CD4-positive, alpha-beta T cell (primary cell): Measurements from ENCODE around the gene C1orf115. TPM values are rescaled to one million over a fixed set of nuclear protein-coding genes. Genes with fewer than 3 reads are reported as not detected.

Experiments
- ATAC-seq: fragments of 200-7000 bp; cut with Tn5 transposase; one replicate; pipeline ENCODE4 v1.10.0; 2022; ENCODE audit warnings: mild to moderate bottlenecking; ENCODE audit not compliant: poor library complexity
- CTCF ChIA-PET: fragments of 350-600 bp; sonication (Branson Sonifier 250); formaldehyde crosslinking; loops from one replicate; lab custom pipeline; 2021; ENCODE audit warnings: antibody characterized with exemption, inconsistent platforms; lab: Charles Lee
- POLR2A ChIA-PET: fragments of 350-600 bp; sonication (Branson Sonifier 250); formaldehyde crosslinking; loops from one replicate; lab custom pipeline; 2021; ENCODE audit warnings: antibody characterized with exemption, inconsistent platforms; lab: Charles Lee
- DNase-seq, 14 experiments: peaks; one replicate each; pipeline ENCODE4 v3.0.0-alpha.2; 2013 to 2020; ENCODE audit warnings: mixed read lengths in 2 of 14
- H3K27ac ChIP-seq, 2 donors: one replicate each; pipeline versions ENCODE4 v1.5.1 to v1.7.0; 2013; ENCODE audit warnings: low read length in 2 of 2, low read depth in 1 of 2, mild to moderate bottlenecking in 1 of 2
- H3K27me3 ChIP-seq, 2 experiments: 1 replicate in 1 of 2; 2 replicates in 1 of 2; pipeline versions ENCODE4 v1.6.1 to v1.7.0; 2013; ENCODE audit warnings: low read length in 2 of 2, control low read depth in 1 of 2, mild to moderate bottlenecking in 1 of 2, moderate library complexity in 1 of 2; ENCODE audit not compliant: insufficient read depth in 2 of 2, control insufficient read depth in 1 of 2
- H3K36me3 ChIP-seq: one replicate; pipeline ENCODE4 v1.6.1; 2013; ENCODE audit warnings: low read length, control low read depth; ENCODE audit not compliant: insufficient read depth
- H3K4me1 ChIP-seq: one replicate; pipeline ENCODE4 v1.6.1; 2013; ENCODE audit warnings: low read length, control low read depth; ENCODE audit not compliant: insufficient read depth
- H3K4me3 ChIP-seq: one replicate; pipeline ENCODE4 v1.5.1; 2013; ENCODE audit warnings: mild to moderate bottlenecking, low read length, moderate library complexity
- H3K9me3 ChIP-seq, 2 experiments: 1 replicate in 1 of 2; 2 replicates in 1 of 2; pipeline versions ENCODE4 v1.6.1 to v1.7.0; 2013; ENCODE audit warnings: low read length in 2 of 2, mild to moderate bottlenecking in 2 of 2, control low read depth in 1 of 2, moderate library complexity in 1 of 2; ENCODE audit not compliant: control insufficient read depth in 1 of 2, insufficient read depth in 1 of 2
- H3K27ac Mint-ChIP-seq: one replicate; pipeline ENCODE4 v1.8.0; 2020; ENCODE audit warnings: mixed read lengths
- H3K27me3 Mint-ChIP-seq: one replicate; pipeline ENCODE4 v1.8.0; 2021; ENCODE audit warnings: mixed read lengths
- H3K36me3 Mint-ChIP-seq: one replicate; pipeline ENCODE4 v1.8.0; 2021; ENCODE audit warnings: low read depth, mixed read lengths
- H3K4me1 Mint-ChIP-seq: one replicate; pipeline ENCODE4 v1.8.0; 2021; ENCODE audit warnings: low read depth, mixed read lengths
- H3K4me3 Mint-ChIP-seq: one replicate; pipeline ENCODE4 v1.8.0; 2020; ENCODE audit warnings: mild to moderate bottlenecking, mixed read lengths
- H3K9me3 Mint-ChIP-seq: one replicate; pipeline ENCODE4 v1.8.0; 2020; ENCODE audit warnings: mixed read lengths
- CTCF ChIP-seq: fragments of 200-600 bp; IDR thresholded peaks from one replicate; pipeline ENCODE4 v1.8.0; 2022; ENCODE audit warnings: antibody characterized with exemption, mild to moderate bottlenecking
- intact Hi-C, 2 experiments: fragments of 100-400 bp; cut with DNase I in 1 of 2; cut with micrococcal nuclease in 1 of 2; formaldehyde crosslinking; loops; one replicate each; pipeline versions ENCODE4 v1.15.1 to v1.9.0; 2023 to 2025; cut with DNase I, micrococcal nuclease
- total RNA-seq, 174 experiments: library from RNA in 2 of 174; stranded (reverse) in 2 of 174; gene quantifications; one replicate each; pipeline ENCODE4 v1.2.3 and lab custom pipeline; 2021 to 2026

The C1orf115 gene
- total RNA-seq, 2 experiments from 2014 or later = 0.73 to 0.82 TPM

GRCh38 chr1:220707160-220707559, 17.0 kb downstream of the C1orf115 start:
- DNase-seq (no peak), ATAC-seq (no peak)
- Histone ChIP-seq H3K27me3 (no peaks in the 10 kb centered on the region), H3K27ac (no peak overlapping the region), H3K4me1 (no peaks in the 10 kb centered on the region), H3K9me3 (no peaks in the 10 kb centered on the region), H3K36me3 (no peaks in the 10 kb centered on the region), H3K4me3 (no peak overlapping the region)
- Mint-ChIP-seq H3K9me3 (no peaks in the 10 kb centered on the region), H3K27ac (no peak overlapping the region), H3K4me3 (no peak overlapping the region), H3K27me3 (peaks cover 9% of the 10 kb centered on the region), H3K36me3 (no peaks in the 10 kb centered on the region), H3K4me1 (no peaks in the 10 kb centered on the region)
- ChIA-PET CTCF (no interaction called here), POLR2A (no interaction called here)
- TF ChIP-seq CTCF = no peak
- intact Hi-C loops = no loop called here

- ChIA-PET CTCF (no interaction called here), POLR2A (no interaction called here)
- H3K4me1 Mint-ChIP-seq = no peaks in the 10 kb centered on the region
- H3K9me3 ChIP-seq = no peaks in the 10 kb centered on the region
- ATAC-seq = no peak
- H3K36me3 ChIP-seq = no peaks in the 10 kb centered on the region
- peaks cover 4% of the 10 kb centered on the region for H3K27me3 Mint-ChIP-seq
- no peaks in the 10 kb centered on the region for H3K36me3 Mint-ChIP-seq
- no peaks in the 10 kb centered on the region for H3K4me1 ChIP-seq
- no peak for DNase-seq
- TF ChIP-seq CTCF = no peak
- intact Hi-C loops = no loop called here
- H3K4me3 Mint-ChIP-seq = no peak overlapping the region
- no peaks in the 10 kb centered on the region for H3K9me3 Mint-ChIP-seq
- no peak overlapping the region for H3K4me3 ChIP-seq
- H3K27me3 ChIP-seq = no peaks in the 10 kb centered on the region
- H3K27ac ChIP-seq = no peak overlapping the region
- H3K27ac Mint-ChIP-seq = no peak overlapping the region
These were observed 18.1 kb downstream of the C1orf115 start for GRCh38 chr1:220708244-220708643.

GRCh38 chr1:220708936-220709801, 19.0 kb downstream of the C1orf115 start:
- CTCF ChIA-PET = no interaction called here
- TF ChIP-seq CTCF = no peak
- no peak overlapping the region for H3K4me3 ChIP-seq
- H3K36me3 Mint-ChIP-seq = no peaks in the 10 kb centered on the region
- POLR2A ChIA-PET = no interaction called here
- ATAC-seq (no peak), DNase-seq (no peak)
- H3K9me3 ChIP-seq = no peaks in the 10 kb centered on the region
- H3K27ac ChIP-seq = no peak overlapping the region
- intact Hi-C loops = no loop called here
- no peak overlapping the region for H3K27ac Mint-ChIP-seq
- H3K4me3 Mint-ChIP-seq = no peak overlapping the region
- no peaks in the 10 kb centered on the region for H3K36me3 ChIP-seq
- no peaks in the 10 kb centered on the region for H3K9me3 Mint-ChIP-seq
- H3K4me1 ChIP-seq = no peaks in the 10 kb centered on the region
- H3K27me3 ChIP-seq = no peaks in the 10 kb centered on the region
- H3K4me1 Mint-ChIP-seq = no peaks in the 10 kb centered on the region
- peaks cover 11% of the 10 kb centered on the region for H3K27me3 Mint-ChIP-seq
